HepG2 (cell line): Measurements from ENCODE around the gene SOCS1. TPM values are rescaled to one million over a fixed set of nuclear protein-coding genes. Genes with fewer than 3 reads are reported as not detected.
A peak's percentile ranks its signal among the peaks of the same experiment; 100 is the strongest.

Source experiments
- CEBPG ChIP-seq: IDR thresholded peaks from 2 replicates; pipeline ENCODE4 v1.6.1; 2016
- ESRRA ChIP-seq: sonication (generic); formaldehyde crosslinking; IDR thresholded peaks from 2 replicates; pipeline ENCODE4 v1.5.1; 2020; ENCODE audit warnings: mild to moderate bottlenecking, low read depth, missing genetic modification reagents
- FOXJ3 ChIP-seq: sonication (generic); formaldehyde crosslinking; IDR thresholded peaks from 2 replicates; pipeline ENCODE4 v1.4.0; 2020; ENCODE audit warnings: missing genetic modification reagents, mild to moderate bottlenecking, borderline replicate concordance
- GFI1 ChIP-seq: sonication (generic); formaldehyde crosslinking; IDR thresholded peaks from 2 replicates; pipeline ENCODE4 v1.5.0; 2020; ENCODE audit warnings: missing genetic modification reagents, mild to moderate bottlenecking, borderline replicate concordance
- KMT2A ChIP-seq: sonication (generic); formaldehyde crosslinking; IDR thresholded peaks from 2 replicates; pipeline ENCODE4 v1.4.0; 2020; ENCODE audit warnings: missing genetic modification reagents
- RARA ChIP-seq: IDR thresholded peaks from 2 replicates; pipeline ENCODE4 v1.6.1; 2016; ENCODE audit warnings: missing genetic modification reagents, missing compliant biosample characterization
- RFXANK ChIP-seq: IDR thresholded peaks from 2 replicates; pipeline ENCODE4 v1.6.1; 2016
- SALL1 ChIP-seq: sonication (generic); formaldehyde crosslinking; IDR thresholded peaks from 2 replicates; pipeline ENCODE4 v1.8.0; 2022; ENCODE audit warnings: mild to moderate bottlenecking, missing genetic modification reagents
- ZFP36L1 ChIP-seq: sonication (generic); formaldehyde crosslinking; IDR thresholded peaks from 2 replicates; pipeline ENCODE4 v1.8.0; 2022; ENCODE audit warnings: mild to moderate bottlenecking, missing genetic modification reagents, moderate library complexity
- ZFP90 ChIP-seq: sonication (generic); formaldehyde crosslinking; IDR thresholded peaks from 2 replicates; pipeline ENCODE4 v1.8.0; 2022; ENCODE audit warnings: missing genetic modification reagents, mild to moderate bottlenecking, inconsistent platforms, borderline replicate concordance
- ZNF256 ChIP-seq: sonication (generic); formaldehyde crosslinking; conservative IDR thresholded peaks from 2 replicates; pipeline ENCODE4 v1.4.0; 2020; ENCODE audit warnings: missing genetic modification reagents
- ZNF484 ChIP-seq: sonication (generic); formaldehyde crosslinking; IDR thresholded peaks from 2 replicates; pipeline ENCODE4 v1.5.1; 2020; ENCODE audit warnings: mild to moderate bottlenecking, low read depth, missing genetic modification reagents, borderline replicate concordance
- ZNF572 ChIP-seq: sonication (generic); formaldehyde crosslinking; IDR thresholded peaks from 2 replicates; pipeline ENCODE4 v1.5.1; 2020; ENCODE audit warnings: mild to moderate bottlenecking, missing genetic modification reagents
- ZNF891 ChIP-seq: sonication (generic); formaldehyde crosslinking; IDR thresholded peaks from 2 replicates; pipeline ENCODE4 v1.5.0; 2020; ENCODE audit warnings: mild to moderate bottlenecking, missing genetic modification reagents
- polyA plus RNA-seq, 8 experiments: library from polyadenylated mRNA; depleted of rRNA in 3 of 8; stranded (reverse) in 7 of 8; unstranded in 1 of 8; fragments of >200 nt; fragmentation: Illumina TruSeq in 4 of 8; extraction: Trizol in 4 of 8; gene quantifications; 2 replicates each; pipeline versions ENCODE4 v1.2.1 to v1.2.3, GENCODE V29; 2011 to 2016; ENCODE audit warnings: low read depth in 4 of 8, missing spikeins in 1 of 8, mixed read lengths in 1 of 8; ENCODE audit not compliant: insufficient read depth in 1 of 8
- total RNA-seq, 5 experiments: library from RNA; depleted of rRNA; stranded (reverse); fragments of >200 nt; fragmentation: Illumina TruSeq; extraction: Trizol; gene quantifications; 2 replicates each; pipeline ENCODE4 v1.2.3, GENCODE V29; 2016; ENCODE audit warnings: low read depth in 1 of 5
- TF ChIP-seq, protein P1 (sequence below): sonication (generic); formaldehyde crosslinking; conservative IDR thresholded peaks from 2 replicates; pipeline ENCODE4 v1.4.0; 2020; ENCODE audit warnings: mild to moderate bottlenecking, missing genetic modification reagents, moderate library complexity
- TF ChIP-seq, protein P2 (sequence below): IDR thresholded peaks from 2 replicates; pipeline ENCODE4 v1.6.1; 2016; ENCODE audit warnings: mild to moderate bottlenecking
- TF ChIP-seq, protein P3 (sequence below): IDR thresholded peaks from 2 replicates; pipeline ENCODE4 v1.6.1; 2016; ENCODE audit warnings: low read depth, control low read depth
- TF ChIP-seq, protein P4 (sequence below): sonication (generic); formaldehyde crosslinking; IDR thresholded peaks from 2 replicates; pipeline ENCODE4 v1.4.0; 2020; ENCODE audit warnings: missing genetic modification reagents
- TF ChIP-seq, protein P5 (sequence below): fragments of 450-650 bp; IDR thresholded peaks from 2 replicates; pipeline ENCODE4 v1.6.1; 2017; ENCODE audit warnings: mild to moderate bottlenecking

Gene SOCS1
- total and polyA plus RNA-seq, 2 of the 13 experiments (the other 11 are each of a cell fraction or from before 2014, with no cell fraction given) = 5.3 to 6.3 TPM

DNA sequence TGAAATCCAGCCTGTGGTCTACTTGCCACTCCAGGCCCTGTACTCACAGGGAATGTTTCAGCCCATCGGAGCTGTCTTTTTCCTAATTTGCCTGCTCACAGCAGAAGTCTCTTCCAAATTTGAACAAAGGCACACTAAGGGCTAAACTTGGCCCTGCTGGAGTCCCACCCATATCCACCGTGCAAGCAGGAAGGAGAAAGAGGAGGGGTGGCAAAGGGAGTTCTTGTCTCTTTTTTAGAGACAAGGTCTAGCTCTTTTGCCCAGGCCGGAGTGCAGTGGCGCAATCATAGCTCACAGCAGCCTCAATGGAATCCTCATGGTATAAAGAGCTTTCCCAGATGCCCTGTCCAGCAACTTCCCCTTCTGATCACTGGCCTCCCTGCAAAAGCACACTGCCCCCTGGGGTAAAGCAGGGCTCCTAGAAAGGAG is 27.8 kb upstream of the SOCS1 start (continued):
- TF ChIP-seq, protein P1, sequence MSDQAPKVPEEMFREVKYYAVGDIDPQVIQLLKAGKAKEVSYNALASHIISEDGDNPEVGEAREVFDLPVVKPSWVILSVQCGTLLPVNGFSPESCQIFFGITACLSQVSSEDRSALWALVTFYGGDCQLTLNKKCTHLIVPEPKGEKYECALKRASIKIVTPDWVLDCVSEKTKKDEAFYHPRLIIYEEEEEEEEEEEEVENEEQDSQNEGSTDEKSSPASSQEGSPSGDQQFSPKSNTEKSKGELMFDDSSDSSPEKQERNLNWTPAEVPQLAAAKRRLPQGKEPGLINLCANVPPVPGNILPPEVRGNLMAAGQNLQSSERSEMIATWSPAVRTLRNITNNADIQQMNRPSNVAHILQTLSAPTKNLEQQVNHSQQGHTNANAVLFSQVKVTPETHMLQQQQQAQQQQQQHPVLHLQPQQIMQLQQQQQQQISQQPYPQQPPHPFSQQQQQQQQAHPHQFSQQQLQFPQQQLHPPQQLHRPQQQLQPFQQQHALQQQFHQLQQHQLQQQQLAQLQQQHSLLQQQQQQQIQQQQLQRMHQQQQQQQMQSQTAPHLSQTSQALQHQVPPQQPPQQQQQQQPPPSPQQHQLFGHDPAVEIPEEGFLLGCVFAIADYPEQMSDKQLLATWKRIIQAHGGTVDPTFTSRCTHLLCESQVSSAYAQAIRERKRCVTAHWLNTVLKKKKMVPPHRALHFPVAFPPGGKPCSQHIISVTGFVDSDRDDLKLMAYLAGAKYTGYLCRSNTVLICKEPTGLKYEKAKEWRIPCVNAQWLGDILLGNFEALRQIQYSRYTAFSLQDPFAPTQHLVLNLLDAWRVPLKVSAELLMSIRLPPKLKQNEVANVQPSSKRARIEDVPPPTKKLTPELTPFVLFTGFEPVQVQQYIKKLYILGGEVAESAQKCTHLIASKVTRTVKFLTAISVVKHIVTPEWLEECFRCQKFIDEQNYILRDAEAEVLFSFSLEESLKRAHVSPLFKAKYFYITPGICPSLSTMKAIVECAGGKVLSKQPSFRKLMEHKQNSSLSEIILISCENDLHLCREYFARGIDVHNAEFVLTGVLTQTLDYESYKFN (CRISPR knock-in tag) = 0 out of 2 replicates have a peak, but pooled peaks have one; percentile 26
- TF ChIP-seq, protein P2, sequence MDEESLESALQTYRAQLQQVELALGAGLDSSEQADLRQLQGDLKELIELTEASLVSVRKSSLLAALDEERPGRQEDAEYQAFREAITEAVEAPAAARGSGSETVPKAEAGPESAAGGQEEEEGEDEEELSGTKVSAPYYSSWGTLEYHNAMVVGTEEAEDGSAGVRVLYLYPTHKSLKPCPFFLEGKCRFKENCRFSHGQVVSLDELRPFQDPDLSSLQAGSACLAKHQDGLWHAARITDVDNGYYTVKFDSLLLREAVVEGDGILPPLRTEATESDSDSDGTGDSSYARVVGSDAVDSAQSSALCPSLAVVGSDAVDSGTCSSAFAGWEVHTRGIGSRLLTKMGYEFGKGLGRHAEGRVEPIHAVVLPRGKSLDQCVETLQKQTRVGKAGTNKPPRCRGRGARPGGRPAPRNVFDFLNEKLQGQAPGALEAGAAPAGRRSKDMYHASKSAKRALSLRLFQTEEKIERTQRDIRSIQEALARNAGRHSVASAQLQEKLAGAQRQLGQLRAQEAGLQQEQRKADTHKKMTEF (CRISPR knock-in tag) = peak; percentile 69; the same call in 1 of the 2 replicates
- TF ChIP-seq, protein P3, sequence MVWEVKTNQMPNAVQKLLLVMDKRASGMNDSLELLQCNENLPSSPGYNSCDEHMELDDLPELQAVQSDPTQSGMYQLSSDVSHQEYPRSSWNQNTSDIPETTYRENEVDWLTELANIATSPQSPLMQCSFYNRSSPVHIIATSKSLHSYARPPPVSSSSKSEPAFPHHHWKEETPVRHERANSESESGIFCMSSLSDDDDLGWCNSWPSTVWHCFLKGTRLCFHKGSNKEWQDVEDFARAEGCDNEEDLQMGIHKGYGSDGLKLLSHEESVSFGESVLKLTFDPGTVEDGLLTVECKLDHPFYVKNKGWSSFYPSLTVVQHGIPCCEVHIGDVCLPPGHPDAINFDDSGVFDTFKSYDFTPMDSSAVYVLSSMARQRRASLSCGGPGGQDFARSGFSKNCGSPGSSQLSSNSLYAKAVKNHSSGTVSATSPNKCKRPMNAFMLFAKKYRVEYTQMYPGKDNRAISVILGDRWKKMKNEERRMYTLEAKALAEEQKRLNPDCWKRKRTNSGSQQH (CRISPR knock-in tag) = 0 out of 2 replicates have a peak, but pooled peaks have one; percentile 17
- TF ChIP-seq KMT2A (CRISPR knock-in tag) (peak; percentile 57; the same call in 1 of the 2 replicates), ZNF256 (0 out of 2 replicates have a peak, but pooled peaks have one; percentile 26), FOXJ3 (no peak), SALL1 (peak; percentile 60; the same call in 1 of the 2 replicates), ESRRA (CRISPR knock-in tag) (no peak), RFXANK (CRISPR knock-in tag) (0 out of 2 replicates have a peak, but pooled peaks have one; percentile 41), GFI1 (CRISPR knock-in tag) (0 out of 2 replicates have a peak, but pooled peaks have one; percentile 29), ZNF572 (CRISPR knock-in tag) (peak; percentile 77; the same call in 1 of the 2 replicates), ZFP90 (CRISPR knock-in tag) (peak; percentile 100), ZNF484 (CRISPR knock-in tag) (no peak), ZFP36L1 (CRISPR knock-in tag) (peak; percentile 65; the same call in 1 of the 2 replicates), ZNF891 (CRISPR knock-in tag) (peak; percentile 41; the same call in 1 of the 2 replicates), RARA (CRISPR knock-in tag) (peak; percentile 41), CEBPG (CRISPR knock-in tag) (peak; percentile 94)
- TF ChIP-seq, protein P4, sequence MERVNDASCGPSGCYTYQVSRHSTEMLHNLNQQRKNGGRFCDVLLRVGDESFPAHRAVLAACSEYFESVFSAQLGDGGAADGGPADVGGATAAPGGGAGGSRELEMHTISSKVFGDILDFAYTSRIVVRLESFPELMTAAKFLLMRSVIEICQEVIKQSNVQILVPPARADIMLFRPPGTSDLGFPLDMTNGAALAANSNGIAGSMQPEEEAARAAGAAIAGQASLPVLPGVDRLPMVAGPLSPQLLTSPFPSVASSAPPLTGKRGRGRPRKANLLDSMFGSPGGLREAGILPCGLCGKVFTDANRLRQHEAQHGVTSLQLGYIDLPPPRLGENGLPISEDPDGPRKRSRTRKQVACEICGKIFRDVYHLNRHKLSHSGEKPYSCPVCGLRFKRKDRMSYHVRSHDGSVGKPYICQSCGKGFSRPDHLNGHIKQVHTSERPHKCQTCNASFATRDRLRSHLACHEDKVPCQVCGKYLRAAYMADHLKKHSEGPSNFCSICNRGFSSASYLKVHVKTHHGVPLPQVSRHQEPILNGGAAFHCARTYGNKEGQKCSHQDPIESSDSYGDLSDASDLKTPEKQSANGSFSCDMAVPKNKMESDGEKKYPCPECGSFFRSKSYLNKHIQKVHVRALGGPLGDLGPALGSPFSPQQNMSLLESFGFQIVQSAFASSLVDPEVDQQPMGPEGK (CRISPR knock-in tag) = peak; percentile 33; the same call in 1 of the 2 replicates
- TF ChIP-seq, protein P5, sequence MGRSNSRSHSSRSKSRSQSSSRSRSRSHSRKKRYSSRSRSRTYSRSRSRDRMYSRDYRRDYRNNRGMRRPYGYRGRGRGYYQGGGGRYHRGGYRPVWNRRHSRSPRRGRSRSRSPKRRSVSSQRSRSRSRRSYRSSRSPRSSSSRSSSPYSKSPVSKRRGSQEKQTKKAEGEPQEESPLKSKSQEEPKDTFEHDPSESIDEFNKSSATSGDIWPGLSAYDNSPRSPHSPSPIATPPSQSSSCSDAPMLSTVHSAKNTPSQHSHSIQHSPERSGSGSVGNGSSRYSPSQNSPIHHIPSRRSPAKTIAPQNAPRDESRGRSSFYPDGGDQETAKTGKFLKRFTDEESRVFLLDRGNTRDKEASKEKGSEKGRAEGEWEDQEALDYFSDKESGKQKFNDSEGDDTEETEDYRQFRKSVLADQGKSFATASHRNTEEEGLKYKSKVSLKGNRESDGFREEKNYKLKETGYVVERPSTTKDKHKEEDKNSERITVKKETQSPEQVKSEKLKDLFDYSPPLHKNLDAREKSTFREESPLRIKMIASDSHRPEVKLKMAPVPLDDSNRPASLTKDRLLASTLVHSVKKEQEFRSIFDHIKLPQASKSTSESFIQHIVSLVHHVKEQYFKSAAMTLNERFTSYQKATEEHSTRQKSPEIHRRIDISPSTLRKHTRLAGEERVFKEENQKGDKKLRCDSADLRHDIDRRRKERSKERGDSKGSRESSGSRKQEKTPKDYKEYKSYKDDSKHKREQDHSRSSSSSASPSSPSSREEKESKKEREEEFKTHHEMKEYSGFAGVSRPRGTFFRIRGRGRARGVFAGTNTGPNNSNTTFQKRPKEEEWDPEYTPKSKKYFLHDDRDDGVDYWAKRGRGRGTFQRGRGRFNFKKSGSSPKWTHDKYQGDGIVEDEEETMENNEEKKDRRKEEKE = no peak
